WTC11 (cell line): ENCODE measurements around the gene SMO.

Experiments
- CREM ChIP-seq: sonication (generic); formaldehyde crosslinking; IDR thresholded peaks from 2 replicates; pipeline ENCODE4 v1.8.1; 2022; ENCODE audit warnings: mild to moderate bottlenecking, missing genetic modification reagents, moderate library complexity
- CTCF ChIP-seq: fragments of 200-600 bp; IDR thresholded peaks from 2 replicates; pipeline ENCODE4 v1.8.0; 2022; ENCODE audit warnings: antibody characterized with exemption
- E2F1 ChIP-seq: sonication (generic); formaldehyde crosslinking; IDR thresholded peaks from 2 replicates; pipeline ENCODE4 v1.8.0; 2022; ENCODE audit warnings: mild to moderate bottlenecking, missing genetic modification reagents
- E2F4 ChIP-seq: sonication (generic); formaldehyde crosslinking; IDR thresholded peaks from 2 replicates; pipeline ENCODE4 v1.8.1; 2022; ENCODE audit warnings: low read depth, mild to moderate bottlenecking, moderate library complexity, missing genetic modification reagents, borderline replicate concordance
- ERG ChIP-seq: fragments of 250-450 bp; sonication (Bioruptor Pico); IDR thresholded peaks from 2 replicates; pipeline ENCODE4 v1.8.0; 2021; ENCODE audit warnings: mild to moderate bottlenecking

- no peak for TF ChIP-seq CTCF
- TF ChIP-seq E2F4 (CRISPR knock-in tag) = no peak
- TF ChIP-seq ERG = no peak
- no peak for TF ChIP-seq E2F1 (CRISPR knock-in tag)
- TF ChIP-seq CREM (CRISPR knock-in tag) = 0 out of 2 replicates have a peak, but pooled peaks have one; percentile 30
These were observed 643 bp downstream of the SMO start for GRCh38 chr7:129188892-129189660.
